Right atrium auricular region (tissue), 2 donors: ENCODE measurements around the gene RMDN2. TPM values are rescaled to one million over a fixed set of nuclear protein-coding genes. Genes with fewer than 3 reads are reported as not detected.
"Not testable (repeated sequence)": the region's sequence is repeated elsewhere in the genome, so short reads cannot be mapped to it uniquely, and the experiment has no call there.

ENCODE experiments used
- DNase-seq: peaks from one replicate; pipeline ENCODE4 v3.0.0-alpha.2; 2019; ENCODE audit warnings: low spot score
- H3K27ac ChIP-seq, 2 donors: fragments of 200-600 bp; sonication (generic); 1 replicate in 1 of 2; 2 replicates in 1 of 2; pipeline ENCODE4 v1.5.1; 2016 to 2019
- H3K27me3 ChIP-seq, 2 donors: fragments of 200-600 bp; sonication (generic); one replicate each; pipeline versions ENCODE4 v1.5.1 to v1.6.0; 2017 to 2019
- H3K36me3 ChIP-seq: fragments of 200-600 bp; sonication (generic); one replicate; pipeline ENCODE4 v1.5.1; 2016
- H3K4me1 ChIP-seq, 2 donors: fragments of 200-600 bp; sonication (generic); one replicate each; pipeline versions ENCODE4 v1.5.1 to v1.6.0; 2017 to 2019
- H3K4me3 ChIP-seq, 2 donors: fragments of 200-600 bp; sonication (generic); 1 replicate in 1 of 2; 2 replicates in 1 of 2; pipeline ENCODE4 v1.5.1; 2017 to 2019; ENCODE audit warnings: mild to moderate bottlenecking in 1 of 2, moderate library complexity in 1 of 2
- H3K9me3 ChIP-seq, 2 donors: fragments of 200-600 bp; sonication (generic); one replicate each; pipeline ENCODE4 v1.5.1; 2019
- CTCF ChIP-seq, 2 donors: fragments of 200-600 bp; sonication (generic); IDR thresholded peaks; one replicate each; pipeline ENCODE4 v1.5.1; 2019; ENCODE audit warnings: antibody characterized with exemption in 2 of 2
- total RNA-seq, 2 donors: library from RNA; depleted of rRNA; stranded (reverse); fragments of >200 nt; gene quantifications; one replicate each; pipeline ENCODE4 v1.1.0, GENCODE V29; 2016

Gene RMDN2
- total RNA-seq, 2 donors from 2014 or later, result 5.0 to 6.2 TPM

GRCh38 chr2:38016219-38016618, 91.1 kb downstream of the RMDN2 start:
- Histone ChIP-seq H3K27ac (no peak overlapping the region), H3K36me3 (no peaks in the 10 kb centered on the region), H3K9me3 (no peaks in the 10 kb centered on the region), H3K4me1 (no peaks in the 10 kb centered on the region), H3K27me3 (no peaks in the 10 kb centered on the region), H3K4me3 (no peak overlapping the region)
- no peak for DNase-seq
- TF ChIP-seq CTCF (IDR thresholded peaks at IDR 0.05), result no peak

- DNase-seq, result no peak
- TF ChIP-seq CTCF (IDR thresholded peaks at IDR 0.05), result no peak
- no peaks in the 10 kb centered on the region for H3K36me3 ChIP-seq
- H3K4me1 ChIP-seq, result no peaks in the 10 kb centered on the region
- H3K9me3 ChIP-seq, result no peaks in the 10 kb centered on the region
- no peak overlapping the region for H3K4me3 ChIP-seq
- no peak overlapping the region for H3K27ac ChIP-seq
- no peaks in the 10 kb centered on the region for H3K27me3 ChIP-seq
These were observed 92.7 kb downstream of the RMDN2 start for GRCh38 chr2:38017836-38018235.

- H3K27ac ChIP-seq, H3K36me3 ChIP-seq, DNase-seq, H3K4me1 ChIP-seq, H3K9me3 ChIP-seq, H3K4me3 ChIP-seq, H3K27me3 ChIP-seq: not testable (repeated sequence)
These were observed 95.4 kb downstream of the RMDN2 start for GRCh38 chr2:38020359-38021069.

GRCh38 chr2:38021589-38021988, 96.5 kb downstream of the RMDN2 start:
- no peak for DNase-seq
- Histone ChIP-seq H3K4me1 (no peaks in the 10 kb centered on the region), H3K4me3 (no peak overlapping the region), H3K36me3 (no peaks in the 10 kb centered on the region), H3K27ac (no peak overlapping the region), H3K9me3 (no peaks in the 10 kb centered on the region), H3K27me3 (no peaks in the 10 kb centered on the region)
- TF ChIP-seq CTCF (IDR thresholded peaks at IDR 0.05), result no peak

- H3K9me3 ChIP-seq, result no peaks in the 10 kb centered on the region
- no peaks in the 10 kb centered on the region for H3K27me3 ChIP-seq
- no peaks in the 10 kb centered on the region for H3K36me3 ChIP-seq
- no peak overlapping the region for H3K4me3 ChIP-seq
- TF ChIP-seq CTCF (IDR thresholded peaks at IDR 0.05), result no peak
- H3K4me1 ChIP-seq, result peaks cover 0 to 3% of the 10 kb centered on the region in 2 donors
- DNase-seq, result no peak
- H3K27ac ChIP-seq, result no peak overlapping the region
These were observed 101.8 kb downstream of the RMDN2 start for GRCh38 chr2:38026846-38027245.

GRCh38 chr2:38028829-38029228, 103.7 kb downstream of the RMDN2 start:
- no peak overlapping the region for H3K27ac ChIP-seq
- peaks cover 0 to 3% of the 10 kb centered on the region in 2 donors for H3K4me1 ChIP-seq
- TF ChIP-seq CTCF (IDR thresholded peaks at IDR 0.05), result no peak
- DNase-seq, result no peak
- H3K4me3 ChIP-seq, result no peak overlapping the region
- H3K36me3 ChIP-seq, result no peaks in the 10 kb centered on the region
- H3K27me3 ChIP-seq, result no peaks in the 10 kb centered on the region
- H3K9me3 ChIP-seq, result no peaks in the 10 kb centered on the region
